ENCODE data around the gene THBS4.

- TF ChIP-seq LCOR (CRISPR knock-in tag; IDR thresholded peaks at IDR 0.05) (no peak), SMARCA5 (IDR thresholded peaks at IDR 0.05) (no peak), NFE2 (IDR thresholded peaks at IDR 0.05; ENCODE audit: low read depth) (no peak), NFIC (IDR thresholded peaks at IDR 0.05) (no peak), ESRRA (IDR thresholded peaks at IDR 0.05; ENCODE audit: borderline replicate concordance, low read depth) (no peak), E2F6 (IDR thresholded peaks at IDR 0.05; ENCODE audit: borderline replicate concordance in 1 of 2, extremely low read depth in 1 of 2, insufficient read depth in 1 of 2, insufficient read length in 1 of 2, low read depth in 1 of 2, low read length in 1 of 2, poor library complexity in 1 of 2, severe bottlenecking in 1 of 2) (no peak), TCF3 (CRISPR knock-in tag; IDR thresholded peaks at IDR 0.05) (no peak), MAFK (IDR thresholded peaks at IDR 0.05; ENCODE audit: low read length) (no peak), SMAD3 (CRISPR knock-in tag; conservative IDR thresholded peaks at IDR 0.05) (no peak), HDAC6 (IDR thresholded peaks at IDR 0.05; ENCODE audit: low read depth, low read length) (no peak)
Measured at GRCh38 chr5:80068775-80069174, 33.6 kb downstream of the THBS4 start.
